Esophagus squamous epithelium (tissue), 4 donors: ENCODE data around the gene SNX27.

Experiments used
- CTCF ChIP-seq, 6 experiments: fragments of 450-650 bp in 4 of 6; fragments of 200-600 bp in 2 of 6; sonication (generic) in 2 of 6; IDR thresholded peaks; one replicate each; pipeline ENCODE4 v1.5.1; 2016 to 2019; ENCODE audit warnings: antibody characterized with exemption in 6 of 6, mild to moderate bottlenecking in 4 of 6, moderate library complexity in 4 of 6
- POLR2A ChIP-seq, 4 donors: fragments of 450-650 bp; IDR thresholded peaks; one replicate each; pipeline ENCODE4 v1.6.1; 2017; ENCODE audit warnings: antibody characterized with exemption in 4 of 4, mild to moderate bottlenecking in 4 of 4, moderate library complexity in 3 of 4

GRCh38 chr1:151713874-151714273, 102.0 kb downstream of the SNX27 start:
- TF ChIP-seq CTCF (IDR thresholded peaks at IDR 0.05) (no peak), POLR2A (IDR thresholded peaks at IDR 0.05) (no peak)
